MG63 (cell line): Measurements from ENCODE around the gene KCNQ2. TPM values are rescaled to one million over a fixed set of nuclear protein-coding genes. Genes with fewer than 3 reads are reported as not detected.

Experiments
- DNase-seq: peaks from one replicate; pipeline ENCODE4 v3.0.0-alpha.2; 2020
- H3K27me3 ChIP-seq: fragments of 250-450 bp; sonication (Bioruptor Pico); 2 replicates; pipeline ENCODE4 v1.5.1; 2020; ENCODE audit warnings: mild to moderate bottlenecking, moderate library complexity
- H3K36me3 ChIP-seq: fragments of 250-450 bp; sonication (Bioruptor Pico); 2 replicates; pipeline ENCODE4 v1.5.1; 2020; ENCODE audit warnings: mild to moderate bottlenecking, moderate library complexity
- H3K4me3 ChIP-seq: fragments of 250-450 bp; sonication (Bioruptor Pico); 2 replicates; pipeline ENCODE4 v1.5.1; 2020; ENCODE audit warnings: mild to moderate bottlenecking, moderate library complexity
- H3K9me3 ChIP-seq: fragments of 250-450 bp; sonication (Bioruptor Pico); 2 replicates; pipeline ENCODE4 v1.5.1; 2020; ENCODE audit warnings: mild to moderate bottlenecking, moderate library complexity
- total RNA-seq: library from RNA; depleted of rRNA; stranded (reverse); fragments of >200 nt; shearing (Covaris generic); gene quantifications from 2 replicates; pipeline ENCODE4 v1.2.3, GENCODE V29; 2014; ENCODE audit warnings: low replicate concordance; rRNA removed

The KCNQ2 gene
- total RNA-seq, 1 experiment from 2014 or later = 0.92 TPM

DNA sequence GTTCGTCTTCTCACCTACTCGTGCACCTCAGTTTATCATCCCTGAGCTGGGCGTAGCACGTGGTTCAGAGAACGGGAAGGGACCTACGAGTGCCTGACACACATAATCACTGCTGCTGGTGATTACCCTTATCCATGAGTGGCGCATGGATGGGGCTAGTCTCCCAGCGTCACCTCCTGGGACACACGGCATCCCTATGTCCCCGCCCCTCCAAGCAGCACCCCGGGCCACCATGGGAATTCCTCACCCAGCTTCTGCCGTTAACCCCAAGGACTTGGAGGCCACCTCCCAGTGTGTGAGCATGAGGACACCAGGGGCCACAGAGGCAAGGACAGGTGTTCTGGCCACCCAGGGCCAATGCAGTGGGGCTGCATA lies 121.1 kb downstream of the KCNQ2 start:
- Histone ChIP-seq H3K36me3 (no peaks in the 10 kb centered on the region), H3K4me3 (no peak overlapping the region), H3K9me3 (no peaks in the 10 kb centered on the region), H3K27me3 (no peaks in the 10 kb centered on the region)
- DNase-seq = no peak

DNA sequence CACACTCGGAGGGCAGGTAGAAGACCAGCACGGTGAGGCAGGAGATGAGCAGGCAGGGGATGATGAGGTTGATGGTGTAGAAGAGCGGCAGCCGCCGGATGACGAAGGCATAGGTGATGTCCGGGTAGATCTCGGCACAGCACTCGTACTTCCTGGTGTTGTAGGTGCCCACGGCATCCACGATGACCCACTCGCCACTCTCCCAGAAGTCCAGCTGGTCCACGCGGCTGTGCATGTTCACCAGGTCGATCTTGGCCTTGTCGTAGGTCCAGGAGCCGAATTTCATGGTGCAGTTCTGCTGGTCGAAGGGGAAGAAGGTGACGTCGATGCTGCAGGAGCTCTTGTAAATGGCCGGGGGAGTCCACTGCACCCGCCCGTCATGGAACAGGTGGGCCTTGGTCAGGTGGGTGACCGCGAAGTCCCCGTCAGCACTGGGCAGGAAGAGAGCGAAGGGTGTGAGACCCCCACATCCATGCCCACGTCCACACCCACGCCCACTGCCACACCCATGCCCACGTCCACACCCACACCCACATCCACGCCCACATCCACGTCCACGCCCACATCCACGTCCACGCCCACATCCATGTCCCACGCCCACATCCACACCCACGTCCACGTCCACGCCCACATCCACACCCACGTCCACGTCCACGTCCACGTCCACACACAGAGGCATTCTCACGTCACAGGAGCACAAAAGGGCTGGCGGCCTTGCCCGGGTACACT lies 121.7 kb downstream of the KCNQ2 start:
- Histone ChIP-seq H3K4me3 (no peak overlapping the region), H3K9me3 (no peaks in the 10 kb centered on the region), H3K36me3 (no peaks in the 10 kb centered on the region), H3K27me3 (no peaks in the 10 kb centered on the region)
- no peak for DNase-seq

Other genes with a start within 250 kb of the KCNQ2 start
- not detected in 2 replicates for gene BIRC7, start 236.8 kb downstream of the KCNQ2 start, total RNA-seq
- not detected in 2 replicates for gene NKAIN4, start 218.2 kb downstream of the KCNQ2 start, total RNA-seq
- gene ARFGAP1, start 199.8 kb downstream of the KCNQ2 start, total RNA-seq = 67.2 and 83.8 TPM in 2 replicates
- not detected in 2 replicates for gene COL20A1, start 179.5 kb downstream of the KCNQ2 start, total RNA-seq
- not detected in 2 replicates for gene CHRNA4, start 111.3 kb downstream of the KCNQ2 start, total RNA-seq
- 62.5 and 113 TPM in 2 replicates for gene EEF1A2, start 26.4 kb upstream of the KCNQ2 start, total RNA-seq
- gene PPDPF, start 48.1 kb upstream of the KCNQ2 start, total RNA-seq = 21.4 and 40.1 TPM in 2 replicates
- 0.23 and 8.0 TPM in 2 replicates for gene PTK6, start 64.7 kb upstream of the KCNQ2 start, total RNA-seq
- gene SRMS, start 75.1 kb upstream of the KCNQ2 start, total RNA-seq = not detected in 2 replicates
- gene FNDC11, start 81.5 kb upstream of the KCNQ2 start, total RNA-seq = not detected in 2 replicates
- gene HELZ2, start 101.6 kb upstream of the KCNQ2 start, total RNA-seq = 26.4 and 34.4 TPM in 2 replicates
- gene GMEB2, start 154.4 kb upstream of the KCNQ2 start, total RNA-seq = 27.7 and 33.2 TPM in 2 replicates
- 71.2 and 98.0 TPM in 2 replicates for gene STMN3, start 180.8 kb upstream of the KCNQ2 start, total RNA-seq
- gene RTEL1, start 185.7 kb upstream of the KCNQ2 start, total RNA-seq = 13.4 and 22.7 TPM in 2 replicates
- not detected in 2 replicates for gene TNFRSF6B, start 224.0 kb upstream of the KCNQ2 start, total RNA-seq
- gene ARFRP1, start 235.3 kb upstream of the KCNQ2 start, total RNA-seq = 39.5 and 66.1 TPM in 2 replicates
- gene ZGPAT, start 235.4 kb upstream of the KCNQ2 start, total RNA-seq = 23.9 and 46.2 TPM in 2 replicates